ENCODE data around the gene INPP5B. TPM values are rescaled to one million over a fixed set of nuclear protein-coding genes. Genes with fewer than 3 reads are reported as not detected.

INPP5B gene
- total and polyA plus RNA-seq, 9 of the 15 experiments (the other 6 are each of a cell fraction or from before 2014, with no cell fraction given), result 14.1 to 28.7 (median 20.9) TPM

GRCh38 chr1:37892151-37893047 is 54.5 kb downstream of the INPP5B start:
- H3K27me3 ChIP-seq (ENCODE audit: control insufficient read depth in 2 of 2, insufficient read depth in 2 of 2, low read length in 2 of 2), result no peaks in the 10 kb centered on the region
- no peaks in the 10 kb centered on the region for H3K9me3 ChIP-seq (replicated peaks; ENCODE audit: control insufficient read depth, insufficient read depth, low read depth, low read length)
- no peak overlapping the region for H3K4me2 ChIP-seq (ENCODE audit: insufficient read depth, low read length)
- DNase-seq (ENCODE audit: extremely low read depth in 1 of 4, low spot score in 3 of 4) (peak in 2 of 4 experiments; percentile 7 to 45), FAIRE-seq (no peak), ATAC-seq (peak; percentile 84)
- in situ Hi-C loops (cut with MboI), result no loop called here
- BruUV-seq (replicated peaks), result no TSS peak
- H3K27ac ChIP-seq (ENCODE audit: extremely low read depth, low read depth, low read length), result peak overlapping the region; percentile 23; the same call in 1 of the 3 replicates
- intact Hi-C loops (cut with micrococcal nuclease), result loop anchor here (2.0 to 5.0 kb wide), 2 partner anchors 22 to 40 kb away; no protein-coding TSS in a partner anchor
- peaks cover 37% of the 10 kb centered on the region for H3K36me3 ChIP-seq (ENCODE audit: control insufficient read depth, insufficient read depth, low read length)
- H3K9me1 ChIP-seq (ENCODE audit: control insufficient read depth, insufficient read depth, low read length), result no peaks in the 10 kb centered on the region
- CTCF ChIA-PET (ENCODE audit: low intra/inter-chr PET ratio), result no interaction called here
- no peaks in the 10 kb centered on the region for H4K20me1 ChIP-seq (replicated peaks; ENCODE audit: control insufficient read depth, insufficient read depth, low read length)
- POLR2A ChIA-PET, result interaction anchor here (0.7 to 2.2 kb wide), 7 partner anchors 8 to 38 kb away, joined by 3 to 6 read pairs (median 4); no protein-coding TSS in a partner anchor
- no peaks in the 10 kb centered on the region; the same call in 2 of the 3 replicates for H3K79me2 ChIP-seq (ENCODE audit: control insufficient read depth, insufficient read depth, low read length)
- no peak overlapping the region for H2AFZ ChIP-seq (ENCODE audit: low read depth, low read length)
- H3K4me1 ChIP-seq (replicated peaks in 1 of 2; ENCODE audit: control insufficient read depth in 2 of 2, insufficient read depth in 2 of 2, low read length in 2 of 2), result peaks cover 0 to 9% of the 10 kb centered on the region in 2 experiments; a peak in 2 of 5 replicates
- no peak overlapping the region for H3K4me3 ChIP-seq
- 32% methylated on average over 5 of the region's 5 CpGs for WGBS (ENCODE audit: insufficient coverage, low coverage, missing lambda C conversion rate)
- H3K9ac ChIP-seq (ENCODE audit: insufficient read depth in 1 of 2, low read depth in 2 of 2, low read length in 2 of 2), result no peak overlapping the region
- TF ChIP-seq SMARCA5 (IDR thresholded peaks at IDR 0.05), result 0 out of 2 replicates have a peak, but pooled peaks have one; percentile 29
- no peak for TF ChIP-seq CEBPG (CRISPR knock-in tag; IDR thresholded peaks at IDR 0.05)
- TF ChIP-seq CEBPG (tag; conservative IDR thresholded peaks at IDR 0.05 in 1 of 2, IDR thresholded peaks at IDR 0.05 in 1 of 2), result 0 out of 4 replicates have a peak, but pooled peaks of 1 of the 2 experiments have one; percentile 29
- TF ChIP-seq DPF2 (IDR thresholded peaks at IDR 0.05), result 0 out of 2 replicates have a peak, but pooled peaks have one; percentile 48
- peak; percentile 14; the same call in 1 of the 2 replicates for TF ChIP-seq VEZF1 (CRISPR knock-in tag; IDR thresholded peaks at IDR 0.05)
- TF ChIP-seq CBX3 (IDR thresholded peaks at IDR 0.05; ENCODE audit: borderline replicate concordance in 1 of 2, low read length in 2 of 2), result peak in 1 of 2 experiments; percentile 6; a peak in 1 of 3 replicates
- peak; percentile 49 to 95; a peak in 3 of 4 replicates for TF ChIP-seq SRF (CRISPR knock-in tag; IDR thresholded peaks at IDR 0.05)
- TF ChIP-seq NR2C2 (CRISPR knock-in tag; IDR thresholded peaks at IDR 0.05), result no peak
- TF ChIP-seq NR2C2 (tag; IDR thresholded peaks at IDR 0.05), result peak; percentile 38; the same call in 1 of the 2 replicates
- TF ChIP-seq MEIS2 (IDR thresholded peaks at IDR 0.05; ENCODE audit: partially characterized antibody), result peak; percentile 71
- TF ChIP-seq POLR2H (tag; IDR thresholded peaks at IDR 0.05; ENCODE audit: low read depth), result no peak
- TF ChIP-seq RBM25 (IDR thresholded peaks at IDR 0.05; ENCODE audit: low read depth, low read length, severe bottlenecking), result peak; percentile 52
- no peak for TF ChIP-seq SNRNP70 (optimal IDR thresholded peaks at IDR 0.05; ENCODE audit: low read depth, low read length)
- TF ChIP-seq ZFX (CRISPR knock-in tag; IDR thresholded peaks at IDR 0.05), result peak; percentile 67
- peak in 1 of 2 experiments; percentile 43; a peak in 1 of 4 replicates for TF ChIP-seq KDM1A (IDR thresholded peaks at IDR 0.05)
- TF ChIP-seq CEBPB (tag; IDR thresholded peaks at IDR 0.05), result peak; percentile 71
- no peak for TF ChIP-seq ZNF41 (CRISPR knock-in tag; conservative IDR thresholded peaks at IDR 0.05)
- no peak for TF ChIP-seq ZNF280B (CRISPR knock-in tag; IDR thresholded peaks at IDR 0.05)

All from K562 (cell line).